ENCODE data around the gene VPS54. TPM values are rescaled to one million over a fixed set of nuclear protein-coding genes. Genes with fewer than 3 reads are reported as not detected.

The VPS54 gene
- total RNA-seq, 1 experiment from 2014 or later = 13.1 TPM

DNA sequence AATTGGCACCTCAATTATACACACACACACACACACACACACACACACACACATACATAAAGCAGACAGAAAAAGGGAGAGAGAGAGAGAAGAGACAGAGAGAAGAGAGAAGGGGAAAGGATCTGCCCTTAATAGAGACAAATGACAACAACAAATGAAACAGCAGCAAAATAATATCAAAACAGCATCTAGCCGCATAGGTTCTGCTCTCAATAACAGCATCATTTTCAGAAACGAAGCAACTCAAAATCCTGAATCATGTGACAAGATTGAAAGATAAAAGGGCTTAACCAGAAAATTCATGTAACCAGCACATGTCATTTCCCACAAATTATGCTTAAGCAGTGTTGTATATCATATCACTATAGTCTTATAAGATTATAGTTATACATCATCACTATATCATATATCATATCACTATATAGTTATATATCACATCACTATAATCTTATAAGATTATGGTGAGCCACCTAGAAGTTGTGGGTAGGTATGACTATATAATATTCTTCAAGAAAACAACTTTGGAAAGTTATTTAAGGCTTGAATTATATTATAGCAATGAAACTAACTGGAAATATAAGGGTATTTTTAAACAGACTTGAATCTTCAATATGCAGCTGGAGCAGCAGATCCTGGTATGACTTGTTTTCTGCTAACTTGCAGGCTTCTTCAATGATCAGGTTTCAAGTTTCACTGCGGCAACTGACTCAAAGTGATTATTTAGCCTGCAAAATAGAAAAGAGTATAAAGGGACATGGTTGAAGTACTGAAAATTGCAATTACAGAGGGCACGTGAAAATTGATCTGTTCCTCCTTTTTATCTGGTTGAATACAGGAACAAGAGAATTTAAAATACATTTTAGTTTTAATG lies 16.1 kb upstream of the VPS54 start:
- TF ChIP-seq CTCF (IDR thresholded peaks at IDR 0.05; ENCODE audit: unreplicated experiment) = no peak
- ChIA-PET CTCF (no interaction called here), POLR2A (interaction anchor here (0.6 kb wide), 2 partner anchors 447 to 735 kb away, joined by 4 read pairs; partner anchors contain the start of genes MDH1 and WDPCP)
- Mint-ChIP-seq H3K27me3 (ENCODE audit: insufficient read depth, unreplicated experiment) (no peaks in the 10 kb centered on the region), H3K9me3 (ENCODE audit: unreplicated experiment) (no peaks in the 10 kb centered on the region), H3K27ac (ENCODE audit: low read depth, unreplicated experiment) (no peak overlapping the region), H3K4me3 (ENCODE audit: unreplicated experiment) (no peak overlapping the region), H3K4me1 (ENCODE audit: insufficient read depth, unreplicated experiment) (peaks cover 6% of the 10 kb centered on the region), H3K36me3 (ENCODE audit: insufficient read depth, unreplicated experiment) (no peaks in the 10 kb centered on the region)
- DNase-seq (ENCODE audit: unreplicated experiment) = no peak
- intact Hi-C loops (cut with micrococcal nuclease) = no loop called here
- BruUV-seq (replicated peaks) = no TSS peak

- no peak for DNase-seq (ENCODE audit: unreplicated experiment)
- no peaks in the 10 kb centered on the region for H3K4me1 Mint-ChIP-seq (ENCODE audit: insufficient read depth, unreplicated experiment)
- no peak overlapping the region for H3K27ac Mint-ChIP-seq (ENCODE audit: low read depth, unreplicated experiment)
- no peaks in the 10 kb centered on the region for H3K27me3 Mint-ChIP-seq (ENCODE audit: insufficient read depth, unreplicated experiment)
- ChIA-PET POLR2A (interaction anchor here (0.5 to 0.6 kb wide), 2 partner anchors 9 to 11 kb away, joined by 3 to 5 read pairs; no protein-coding TSS in a partner anchor), CTCF (no interaction called here)
- BruUV-seq (replicated peaks) = no TSS peak
- no peaks in the 10 kb centered on the region for H3K9me3 Mint-ChIP-seq (ENCODE audit: unreplicated experiment)
- H3K4me3 Mint-ChIP-seq (ENCODE audit: unreplicated experiment) = no peak overlapping the region
- no peak for TF ChIP-seq CTCF (IDR thresholded peaks at IDR 0.05; ENCODE audit: unreplicated experiment)
- intact Hi-C loops (cut with micrococcal nuclease) = no loop called here
- H3K36me3 Mint-ChIP-seq (ENCODE audit: insufficient read depth, unreplicated experiment) = no peaks in the 10 kb centered on the region
Observed at GRCh38 chr2:64029116-64029665, 10.0 kb upstream of the VPS54 start.

DNA sequence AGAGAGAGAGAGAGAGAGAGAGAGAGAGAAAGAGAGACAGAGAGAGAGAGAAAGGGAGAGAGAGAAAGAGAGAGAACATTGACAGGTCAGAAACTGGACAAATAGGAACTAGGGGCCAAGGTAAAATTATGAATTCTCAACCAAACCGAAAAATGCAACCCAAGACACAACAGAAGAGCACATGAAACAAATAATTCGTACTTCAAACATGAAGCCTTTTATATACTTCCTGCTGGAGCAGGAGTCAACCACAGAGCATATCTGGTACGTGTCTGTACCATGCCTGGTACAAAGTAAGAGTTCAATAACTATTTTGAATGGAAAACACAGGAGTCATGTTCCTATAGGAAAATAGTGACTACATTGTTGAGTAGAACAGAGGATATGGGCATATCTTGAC lies 6.5 kb upstream of the VPS54 start:
- ChIA-PET CTCF (no interaction called here), POLR2A (no interaction called here)
- Mint-ChIP-seq H3K4me1 (ENCODE audit: insufficient read depth, unreplicated experiment) (no peaks in the 10 kb centered on the region), H3K36me3 (ENCODE audit: insufficient read depth, unreplicated experiment) (no peaks in the 10 kb centered on the region), H3K4me3 (ENCODE audit: unreplicated experiment) (no peak overlapping the region), H3K9me3 (ENCODE audit: unreplicated experiment) (no peaks in the 10 kb centered on the region), H3K27me3 (ENCODE audit: insufficient read depth, unreplicated experiment) (no peaks in the 10 kb centered on the region), H3K27ac (ENCODE audit: low read depth, unreplicated experiment) (no peak overlapping the region)
- DNase-seq (ENCODE audit: unreplicated experiment) = no peak
- TF ChIP-seq CTCF (IDR thresholded peaks at IDR 0.05; ENCODE audit: unreplicated experiment) = no peak
- intact Hi-C loops (cut with micrococcal nuclease) = no loop called here
- BruUV-seq (replicated peaks) = no TSS peak

- TF ChIP-seq CTCF (IDR thresholded peaks at IDR 0.05; ENCODE audit: unreplicated experiment) = no peak
- no peaks in the 10 kb centered on the region for H3K36me3 Mint-ChIP-seq (ENCODE audit: insufficient read depth, unreplicated experiment)
- no peaks in the 10 kb centered on the region for H3K9me3 Mint-ChIP-seq (ENCODE audit: unreplicated experiment)
- DNase-seq (ENCODE audit: unreplicated experiment) = no peak
- peaks cover 12% of the 10 kb centered on the region for H3K4me1 Mint-ChIP-seq (ENCODE audit: insufficient read depth, unreplicated experiment)
- no peak overlapping the region for H3K27ac Mint-ChIP-seq (ENCODE audit: low read depth, unreplicated experiment)
- intact Hi-C loops (cut with micrococcal nuclease) = no loop called here
- ChIA-PET CTCF (interaction anchor here (0.5 to 0.6 kb wide), 4 partner anchors 23 to 957 kb away, joined by 3 to 4 read pairs (median 4); no protein-coding TSS in a partner anchor), POLR2A (interaction anchor here (0.8 kb wide), 1 partner anchor 640 kb away, joined by 3 read pairs; no protein-coding TSS in a partner anchor)
- no TSS peak for BruUV-seq (replicated peaks)
- no peak overlapping the region for H3K4me3 Mint-ChIP-seq (ENCODE audit: unreplicated experiment)
- no peaks in the 10 kb centered on the region for H3K27me3 Mint-ChIP-seq (ENCODE audit: insufficient read depth, unreplicated experiment)
Observed at GRCh38 chr2:64024259-64024949, 5.2 kb upstream of the VPS54 start.

All from MCF 10A (cell line).